Measurements from ENCODE around the gene FADS1. TPM values are rescaled to one million over a fixed set of nuclear protein-coding genes. Genes with fewer than 3 reads are reported as not detected.

FADS1 gene
- total and polyA plus RNA-seq, 2 of the 13 experiments (the other 11 are each of a cell fraction or from before 2014, with no cell fraction given) = 91.8 to 108 TPM

GRCh38 chr11:61828379-61828628 lies 11.5 kb upstream of the FADS1 start (continued):
- TF ChIP-seq ZKSCAN8 (CRISPR knock-in tag; IDR thresholded peaks at IDR 0.05; ENCODE audit: borderline replicate concordance) (no peak), ZFX (CRISPR knock-in tag; IDR thresholded peaks at IDR 0.05; ENCODE audit: low read depth) (no peak), ZNF335 (CRISPR knock-in tag; IDR thresholded peaks at IDR 0.05) (no peak), ZNF652 (CRISPR knock-in tag; IDR thresholded peaks at IDR 0.05; ENCODE audit: borderline replicate concordance, low read depth) (no peak), RELA (CRISPR knock-in tag; IDR thresholded peaks at IDR 0.05) (no peak), TBP (CRISPR knock-in tag; IDR thresholded peaks at IDR 0.05) (no peak), ZNF770 (CRISPR knock-in tag; IDR thresholded peaks at IDR 0.05) (no peak), AKAP8 (CRISPR knock-in tag; IDR thresholded peaks at IDR 0.05) (no peak), CC2D1A (CRISPR knock-in tag; IDR thresholded peaks at IDR 0.05) (no peak), ZNF577 (CRISPR knock-in tag; IDR thresholded peaks at IDR 0.05; ENCODE audit: borderline replicate concordance, low read depth) (no peak), AHR (CRISPR knock-in tag; IDR thresholded peaks at IDR 0.05) (0 out of 2 replicates have a peak, but pooled peaks have one; percentile 6), DRAP1 (CRISPR knock-in tag; IDR thresholded peaks at IDR 0.05) (no peak), ZSCAN12 (CRISPR knock-in tag; IDR thresholded peaks at IDR 0.05) (no peak), DMAP1 (CRISPR knock-in tag; IDR thresholded peaks at IDR 0.05) (no peak), HDAC1 (CRISPR knock-in tag; IDR thresholded peaks at IDR 0.05) (0 out of 2 replicates have a peak, but pooled peaks have one; percentile 29), ZC3H4 (CRISPR knock-in tag; IDR thresholded peaks at IDR 0.05; ENCODE audit: borderline replicate concordance) (no peak), FOXO1 (CRISPR knock-in tag; IDR thresholded peaks at IDR 0.05) (no peak), ZNF883 (CRISPR knock-in tag; IDR thresholded peaks at IDR 0.05; ENCODE audit: not compliant biosample characterization) (no peak), ESRRA (CRISPR knock-in tag; IDR thresholded peaks at IDR 0.05; ENCODE audit: low read depth) (no peak), ZNF232 (CRISPR knock-in tag; IDR thresholded peaks at IDR 0.05; ENCODE audit: borderline replicate concordance) (no peak), SALL2 (CRISPR knock-in tag; IDR thresholded peaks at IDR 0.05) (no peak), ZFP36L1 (CRISPR knock-in tag; IDR thresholded peaks at IDR 0.05) (no peak), DR1 (CRISPR knock-in tag; IDR thresholded peaks at IDR 0.05) (no peak), MEIS1 (CRISPR knock-in tag; IDR thresholded peaks at IDR 0.05; ENCODE audit: borderline replicate concordance) (no peak), LBX2 (CRISPR knock-in tag; IDR thresholded peaks at IDR 0.05; ENCODE audit: borderline replicate concordance) (0 out of 2 replicates have a peak, but pooled peaks have one; percentile 19), SMAD1 (CRISPR knock-in tag; IDR thresholded peaks at IDR 0.05; ENCODE audit: borderline replicate concordance, low read depth) (no peak), SP1 (IDR thresholded peaks at IDR 0.05) (no peak), SP1 (CRISPR knock-in tag; IDR thresholded peaks at IDR 0.05) (0 out of 2 replicates have a peak, but pooled peaks have one; percentile 10), JDP2 (CRISPR knock-in tag; IDR thresholded peaks at IDR 0.05; ENCODE audit: borderline replicate concordance) (no peak), ZNF143 (CRISPR knock-in tag; IDR thresholded peaks at IDR 0.05) (no peak), ZNF251 (CRISPR knock-in tag; IDR thresholded peaks at IDR 0.05) (no peak)
- TF ChIP-seq, protein P1, sequence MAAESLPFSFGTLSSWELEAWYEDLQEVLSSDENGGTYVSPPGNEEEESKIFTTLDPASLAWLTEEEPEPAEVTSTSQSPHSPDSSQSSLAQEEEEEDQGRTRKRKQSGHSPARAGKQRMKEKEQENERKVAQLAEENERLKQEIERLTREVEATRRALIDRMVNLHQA (CRISPR knock-in tag; IDR thresholded peaks at IDR 0.05) = no peak
- TF ChIP-seq, protein P2, sequence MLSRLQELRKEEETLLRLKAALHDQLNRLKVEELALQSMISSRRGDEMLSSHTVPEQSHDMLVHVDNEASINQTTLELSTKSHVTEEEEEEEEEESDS (CRISPR knock-in tag; IDR thresholded peaks at IDR 0.05; ENCODE audit: borderline replicate concordance) = no peak

Measured in HepG2 (cell line).